Panc1 (cell line): ENCODE data around the gene BEND3.
"Not testable (repeated sequence)": the region's sequence is repeated elsewhere in the genome, so short reads cannot be mapped to it uniquely, and the experiment has no call there.

Experiments
- POLR2AphosphoS5 ChIP-seq: IDR thresholded peaks from 2 replicates; pipeline ENCODE4 v1.6.1; 2012; ENCODE audit warnings: mild to moderate bottlenecking, low read depth, low read length, moderate library complexity
- REST ChIP-seq, 2 experiments: IDR thresholded peaks; 2 replicates each; pipeline ENCODE4 v1.6.1; 2011 to 2012; ENCODE audit warnings: low read depth in 2 of 2, control low read depth in 1 of 2, low read length in 1 of 2, mild to moderate bottlenecking in 1 of 2, moderate library complexity in 1 of 2; ENCODE audit not compliant: insufficient read depth in 1 of 2
- SIN3A ChIP-seq: IDR thresholded peaks from 2 replicates; pipeline ENCODE4 v1.6.1; 2012; ENCODE audit warnings: low read depth, mild to moderate bottlenecking, low read length, moderate library complexity, borderline replicate concordance; ENCODE audit not compliant: insufficient read depth
- TCF7L2 ChIP-seq: IDR thresholded peaks from 2 replicates; pipeline ENCODE4 v1.6.1; 2011; ENCODE audit warnings: mild to moderate bottlenecking, low read depth, low read length, inconsistent platforms
- TF ChIP-seq, protein P1 (sequence below): fragments of 450-650 bp; IDR thresholded peaks from 2 replicates; pipeline ENCODE4 v1.5.1; 2017; ENCODE audit warnings: mild to moderate bottlenecking

- TF ChIP-seq, protein P1, sequence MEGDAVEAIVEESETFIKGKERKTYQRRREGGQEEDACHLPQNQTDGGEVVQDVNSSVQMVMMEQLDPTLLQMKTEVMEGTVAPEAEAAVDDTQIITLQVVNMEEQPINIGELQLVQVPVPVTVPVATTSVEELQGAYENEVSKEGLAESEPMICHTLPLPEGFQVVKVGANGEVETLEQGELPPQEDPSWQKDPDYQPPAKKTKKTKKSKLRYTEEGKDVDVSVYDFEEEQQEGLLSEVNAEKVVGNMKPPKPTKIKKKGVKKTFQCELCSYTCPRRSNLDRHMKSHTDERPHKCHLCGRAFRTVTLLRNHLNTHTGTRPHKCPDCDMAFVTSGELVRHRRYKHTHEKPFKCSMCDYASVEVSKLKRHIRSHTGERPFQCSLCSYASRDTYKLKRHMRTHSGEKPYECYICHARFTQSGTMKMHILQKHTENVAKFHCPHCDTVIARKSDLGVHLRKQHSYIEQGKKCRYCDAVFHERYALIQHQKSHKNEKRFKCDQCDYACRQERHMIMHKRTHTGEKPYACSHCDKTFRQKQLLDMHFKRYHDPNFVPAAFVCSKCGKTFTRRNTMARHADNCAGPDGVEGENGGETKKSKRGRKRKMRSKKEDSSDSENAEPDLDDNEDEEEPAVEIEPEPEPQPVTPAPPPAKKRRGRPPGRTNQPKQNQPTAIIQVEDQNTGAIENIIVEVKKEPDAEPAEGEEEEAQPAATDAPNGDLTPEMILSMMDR = not testable (repeated sequence)
- TF ChIP-seq POLR2AphosphoS5; REST (IDR thresholded peaks at IDR 0.05; ENCODE audit: insufficient read depth in 1 of 2, low read depth in 2 of 2, low read length in 1 of 2); TCF7L2; SIN3A: not testable (repeated sequence)
Observed at GRCh38 chr6:107135048-107135680, 19.8 kb upstream of the BEND3 start.
